Activated naive CD8-positive, alpha-beta T cell treated with anti-CD3 and anti-CD28 coated beads for 36 hours (primary cell): Measurements from ENCODE around the gene LCN12. TPM values are rescaled to one million over a fixed set of nuclear protein-coding genes. Genes with fewer than 3 reads are reported as not detected.
A peak's percentile ranks its signal among the peaks of the same experiment; 100 is the strongest.

Experiments
- DNase-seq: peaks from one replicate; pipeline ENCODE4 v3.0.0; 2021
- H3K27ac Mint-ChIP-seq: one replicate; pipeline ENCODE4 v1.8.0; 2022; ENCODE audit warnings: mild to moderate bottlenecking, moderate library complexity, mixed read lengths
- H3K27me3 Mint-ChIP-seq: one replicate; pipeline ENCODE4 v1.8.0; 2022; ENCODE audit warnings: mild to moderate bottlenecking, mixed read lengths
- H3K36me3 Mint-ChIP-seq: one replicate; pipeline ENCODE4 v1.8.0; 2021; ENCODE audit warnings: mild to moderate bottlenecking, mixed read lengths
- H3K4me1 Mint-ChIP-seq: one replicate; pipeline ENCODE4 v1.8.0; 2021; ENCODE audit warnings: mixed read lengths
- H3K4me3 Mint-ChIP-seq: one replicate; pipeline ENCODE4 v1.8.0; 2022; ENCODE audit warnings: mild to moderate bottlenecking, moderate library complexity, mixed read lengths
- H3K9me3 Mint-ChIP-seq: one replicate; pipeline ENCODE4 v1.8.0; 2022; ENCODE audit warnings: mixed read lengths
- total RNA-seq, 2 experiments: library from RNA; stranded (reverse); gene quantifications; one replicate each; pipeline ENCODE4 v1.2.3, GENCODE V29; 2021

Gene LCN12
- total RNA-seq, 2 experiments from 2014 or later: 0.84 to 1.2 TPM

DNA sequence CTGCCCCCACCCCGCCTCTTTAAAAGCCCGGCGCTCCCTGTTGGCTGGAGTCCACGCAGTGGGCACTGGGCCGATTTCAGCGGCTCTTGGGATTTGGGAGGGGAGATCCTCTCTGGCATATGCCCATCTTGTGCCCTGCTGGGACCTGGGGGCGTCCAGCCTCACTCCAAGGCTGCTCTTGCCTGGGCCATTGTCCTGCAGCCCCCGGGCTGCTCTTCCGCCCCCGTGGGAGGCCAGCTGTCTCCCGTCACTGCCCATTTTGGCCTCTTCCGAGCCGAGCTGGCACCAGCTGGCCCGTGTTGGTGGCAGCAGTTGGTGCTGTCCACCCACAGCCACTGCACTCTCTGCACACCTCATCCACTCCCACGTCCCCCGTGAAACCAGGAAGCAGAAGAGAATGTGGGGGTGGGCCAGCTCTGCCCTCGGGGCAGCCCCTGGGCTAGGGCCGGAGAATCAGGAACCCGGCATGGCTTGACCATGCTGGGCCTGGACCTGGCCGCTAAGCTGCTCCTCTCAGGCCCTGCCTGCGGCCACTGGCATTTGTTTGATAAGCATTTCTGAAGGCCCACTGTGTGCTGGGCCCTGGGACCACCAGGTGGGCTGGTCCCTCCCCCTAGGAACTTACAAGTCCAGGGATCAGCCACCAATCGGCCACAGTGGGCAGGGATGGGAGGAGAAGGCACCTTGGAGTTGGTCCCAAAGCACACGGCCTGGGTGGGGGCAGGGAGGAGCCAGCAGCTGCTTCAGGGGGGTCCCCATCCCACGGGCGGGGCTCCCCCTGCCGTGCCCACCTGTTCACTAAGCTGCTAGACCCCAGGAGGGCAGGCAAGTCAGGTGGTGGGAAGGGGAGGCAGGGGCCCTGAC, 4.8 kb upstream of the LCN12 start:
- no peaks in the 10 kb centered on the region for H3K36me3 Mint-ChIP-seq
- no peak for DNase-seq
- no peaks in the 10 kb centered on the region for H3K9me3 Mint-ChIP-seq
- H3K4me3 Mint-ChIP-seq: no peak overlapping the region
- H3K4me1 Mint-ChIP-seq: peaks cover 6% of the 10 kb centered on the region
- H3K27ac Mint-ChIP-seq: no peak overlapping the region
- no peaks in the 10 kb centered on the region for H3K27me3 Mint-ChIP-seq

DNA sequence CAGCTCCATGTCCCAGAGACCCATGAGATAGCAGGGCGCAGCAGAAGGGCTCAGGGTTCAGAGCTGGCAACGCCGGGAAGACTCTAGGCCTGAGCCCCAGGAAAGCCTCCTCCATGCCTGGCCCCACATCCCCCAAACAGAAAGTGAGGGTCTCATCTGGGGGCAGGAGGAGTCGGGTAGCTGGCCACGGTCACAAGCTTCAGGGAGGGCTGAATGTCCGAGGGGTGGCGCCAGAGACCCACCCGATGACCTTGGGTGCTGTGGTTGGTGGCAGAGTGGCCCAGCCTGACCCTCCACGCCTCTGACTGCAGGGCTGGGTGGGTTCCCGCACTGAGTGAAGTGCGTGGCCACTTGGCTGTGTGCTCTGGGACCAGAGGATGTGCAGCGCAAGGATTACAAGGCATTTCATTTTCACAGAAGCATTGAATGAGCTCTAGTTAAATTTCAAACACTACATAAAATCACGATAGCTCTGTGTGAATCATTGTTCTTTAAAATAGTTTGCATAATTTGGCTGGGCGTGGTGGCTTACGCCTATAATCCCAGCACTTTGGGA, 4.0 kb upstream of the LCN12 start:
- H3K4me3 Mint-ChIP-seq: peak overlapping the region; percentile 22

DNA sequence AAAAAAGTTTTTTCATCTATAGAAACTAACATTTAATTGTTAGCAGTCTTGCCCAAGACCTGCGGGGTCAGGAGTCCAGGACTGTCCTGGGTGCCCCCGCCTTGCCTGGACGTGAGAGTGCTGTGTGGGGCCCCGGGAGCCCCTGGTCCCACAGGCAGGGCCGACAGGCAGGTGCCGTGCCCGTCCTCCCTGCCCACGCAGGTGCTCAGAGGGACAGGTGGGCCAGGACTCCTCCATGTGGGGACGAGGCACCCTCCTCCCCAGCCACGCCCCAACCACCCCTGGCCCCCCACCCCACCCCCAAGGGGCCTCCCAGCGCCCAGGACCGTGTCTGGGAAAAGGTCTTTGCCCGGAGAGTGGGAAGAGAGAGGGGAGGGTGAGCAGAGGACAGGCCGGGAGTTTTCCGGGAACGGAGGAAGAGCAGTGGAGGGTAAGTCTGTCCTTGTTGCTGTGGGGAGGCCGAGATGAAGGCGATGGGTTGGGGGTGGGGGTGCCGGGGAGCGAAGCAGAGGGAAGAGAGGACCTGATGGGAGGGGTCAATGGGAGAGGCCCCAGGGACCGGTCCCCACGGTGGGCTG, 2.7 kb upstream of the LCN12 start:
- DNase-seq: no peak
- no peaks in the 10 kb centered on the region for H3K9me3 Mint-ChIP-seq
- no peaks in the 10 kb centered on the region for H3K36me3 Mint-ChIP-seq
- peak overlapping the region; percentile 84 for H3K4me3 Mint-ChIP-seq
- peaks cover 6% of the 10 kb centered on the region for H3K4me1 Mint-ChIP-seq
- H3K27ac Mint-ChIP-seq: peak overlapping the region; percentile 82
- H3K27me3 Mint-ChIP-seq: no peaks in the 10 kb centered on the region

More for the DNA sequence above, 4.0 kb upstream of the LCN12 start:
- H3K9me3 Mint-ChIP-seq: no peaks in the 10 kb centered on the region
- H3K4me1 Mint-ChIP-seq: peaks cover 6% of the 10 kb centered on the region
- no peaks in the 10 kb centered on the region for H3K27me3 Mint-ChIP-seq
- no peak overlapping the region for H3K27ac Mint-ChIP-seq
- H3K36me3 Mint-ChIP-seq: no peaks in the 10 kb centered on the region
- no peak for DNase-seq

DNA sequence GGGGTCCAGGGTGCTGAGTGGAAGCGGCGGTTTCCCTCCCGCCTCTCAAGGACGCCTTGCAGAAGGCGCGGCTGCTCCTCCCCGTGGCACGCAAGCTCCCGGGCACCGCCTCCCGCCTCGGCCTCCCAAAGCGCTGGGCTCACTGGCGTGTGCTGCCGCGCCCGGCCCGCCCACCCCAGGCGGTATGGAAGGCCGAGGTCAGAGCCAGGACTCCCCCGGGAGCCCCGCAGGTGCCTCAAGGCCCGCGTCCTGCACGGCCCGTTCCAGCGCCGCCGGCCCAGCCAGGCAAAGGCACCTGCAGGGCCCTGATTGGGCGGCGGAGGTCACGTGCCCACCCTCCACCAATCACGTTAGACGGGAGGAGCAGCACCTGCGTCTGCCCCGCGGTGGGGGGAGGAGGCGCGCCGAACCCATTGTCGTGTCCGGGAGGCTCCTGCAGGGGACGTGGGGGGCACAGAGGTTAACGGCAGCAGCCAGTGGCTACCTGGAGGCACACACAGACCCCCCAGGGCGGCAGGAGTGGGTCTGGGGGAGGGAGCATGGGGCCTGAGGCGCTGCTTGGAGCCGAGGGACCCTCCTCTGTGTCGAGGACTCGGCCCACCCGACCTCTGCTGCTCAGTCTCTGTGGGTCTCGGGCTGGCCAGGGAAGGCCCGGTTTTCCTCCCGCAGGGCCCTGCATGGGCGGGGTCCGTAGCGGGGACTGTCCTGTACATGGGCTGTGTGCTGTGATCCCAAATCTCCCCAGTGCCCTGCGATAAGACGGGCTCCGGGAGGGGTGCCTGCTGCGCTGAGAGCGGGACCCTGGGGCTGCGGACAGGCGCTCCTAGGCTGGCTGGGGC, 2.0 kb upstream of the LCN12 start:
- no peaks in the 10 kb centered on the region for H3K27me3 Mint-ChIP-seq
- peak overlapping the region; percentile 82 for H3K27ac Mint-ChIP-seq
- peak; percentile 95 for DNase-seq
- no peaks in the 10 kb centered on the region for H3K36me3 Mint-ChIP-seq
- H3K9me3 Mint-ChIP-seq: no peaks in the 10 kb centered on the region
- peak overlapping the region; percentile 84 for H3K4me3 Mint-ChIP-seq
- H3K4me1 Mint-ChIP-seq: peaks cover 3% of the 10 kb centered on the region

DNA sequence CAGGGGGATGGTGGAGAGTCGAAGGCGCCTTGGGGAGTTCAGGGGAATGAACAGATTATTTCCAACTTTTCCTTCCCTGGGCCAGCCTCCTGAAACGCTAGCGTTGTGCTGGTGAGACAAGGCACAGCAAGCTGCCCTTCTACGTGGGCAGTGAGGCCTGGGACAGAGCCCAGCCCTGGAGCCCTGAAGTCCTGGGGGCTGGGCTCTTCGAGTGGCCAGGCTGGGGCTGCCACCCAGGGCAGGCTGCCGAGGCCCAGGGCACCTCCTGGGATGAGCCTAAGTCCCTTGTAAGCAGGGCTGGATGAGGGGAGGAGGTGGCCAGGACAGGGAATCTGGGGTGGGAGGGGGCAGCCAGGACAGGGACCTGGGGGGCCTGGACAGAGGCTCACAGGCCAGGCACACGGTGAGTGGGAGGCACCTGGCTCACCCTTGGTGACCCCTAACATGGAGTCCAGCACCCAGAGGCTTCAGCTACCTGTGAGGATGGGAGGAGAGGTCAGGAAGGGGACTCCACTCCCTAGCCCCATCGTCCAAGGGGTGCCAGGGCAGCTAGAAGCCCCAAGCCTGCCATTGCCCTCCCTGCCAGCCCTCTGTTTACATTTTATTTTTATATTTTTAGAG, 1.3 kb upstream of the LCN12 start:
- peaks cover 3% of the 10 kb centered on the region for H3K4me1 Mint-ChIP-seq
- H3K27me3 Mint-ChIP-seq: no peaks in the 10 kb centered on the region
- no peaks in the 10 kb centered on the region for H3K36me3 Mint-ChIP-seq
- no peaks in the 10 kb centered on the region for H3K9me3 Mint-ChIP-seq
- no peak for DNase-seq
- H3K27ac Mint-ChIP-seq: peak overlapping the region; percentile 79
- peak overlapping the region; percentile 79 for H3K4me3 Mint-ChIP-seq

DNA sequence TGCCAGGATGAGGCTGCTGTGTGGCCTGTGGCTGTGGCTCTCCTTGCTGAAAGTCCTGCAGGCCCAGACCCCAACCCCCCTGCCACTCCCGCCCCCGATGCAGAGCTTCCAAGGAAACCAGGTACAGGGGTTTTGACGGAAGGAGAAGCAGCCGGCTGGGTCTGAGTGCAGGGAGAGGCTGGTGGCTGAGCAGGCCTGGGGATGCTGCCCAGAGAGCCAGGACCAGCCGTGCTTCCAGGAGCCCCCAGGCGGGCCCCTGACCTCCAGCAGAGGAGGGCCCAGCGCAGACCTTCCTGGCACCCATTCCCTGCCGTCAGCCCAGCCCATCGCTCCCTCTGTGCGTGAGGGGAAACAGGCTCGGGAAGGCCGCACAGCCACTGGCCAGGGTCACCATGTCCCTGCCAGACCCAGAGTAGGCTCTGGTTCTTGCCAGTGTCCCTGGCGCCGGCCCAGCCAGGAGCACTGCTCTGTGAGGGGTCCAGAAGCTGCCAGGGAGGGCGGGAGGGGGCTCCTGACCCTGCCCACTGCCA, 313 bp downstream of the LCN12 start:
- peaks cover 3% of the 10 kb centered on the region for H3K4me1 Mint-ChIP-seq

DNA sequence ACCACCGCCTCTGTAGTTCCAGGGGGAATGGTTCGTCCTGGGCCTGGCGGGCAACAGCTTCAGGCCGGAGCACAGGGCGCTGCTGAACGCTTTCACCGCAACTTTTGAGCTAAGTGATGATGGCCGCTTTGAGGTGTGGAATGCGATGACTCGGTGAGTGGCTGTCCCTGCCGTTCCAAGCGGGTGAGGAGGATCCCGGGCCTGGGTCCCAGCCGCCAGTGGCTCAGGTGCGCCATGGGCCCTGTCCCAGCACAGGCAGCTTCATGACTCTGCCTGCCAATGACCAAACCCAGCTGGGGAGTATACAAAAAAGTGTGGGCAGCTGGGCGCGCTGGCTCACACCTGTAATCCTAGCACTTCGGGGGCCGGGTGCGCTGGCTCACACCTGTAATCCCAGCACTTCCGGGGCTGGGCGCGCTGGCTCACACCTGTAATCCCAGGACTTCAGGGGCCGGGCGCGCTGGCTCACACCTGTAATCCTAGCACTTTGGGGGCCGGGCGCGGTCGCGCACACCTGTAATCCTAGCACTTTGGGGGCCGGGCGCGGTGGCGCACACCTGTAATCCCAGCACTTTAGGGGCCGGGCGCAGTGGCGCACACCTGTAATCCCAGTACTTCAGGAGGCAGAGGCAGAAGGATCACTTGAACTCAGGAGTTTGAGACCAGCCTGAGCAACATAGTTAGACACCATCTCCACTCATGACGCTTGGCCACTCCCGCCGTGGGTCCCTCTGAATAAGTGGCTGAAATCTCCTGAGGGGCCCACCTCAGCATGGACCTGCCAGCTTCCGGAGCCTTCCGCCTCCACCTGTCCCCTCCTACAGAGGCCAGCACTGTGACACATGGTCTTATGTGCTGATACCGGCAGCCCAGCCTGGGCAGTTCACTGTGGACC, 1.1 kb downstream of the LCN12 start:
- no peak overlapping the region for H3K4me3 Mint-ChIP-seq
- peaks cover 3% of the 10 kb centered on the region for H3K36me3 Mint-ChIP-seq
- H3K27ac Mint-ChIP-seq: no peak overlapping the region
- H3K4me1 Mint-ChIP-seq: peaks cover 3% of the 10 kb centered on the region
- no peak for DNase-seq
- no peaks in the 10 kb centered on the region for H3K9me3 Mint-ChIP-seq
- no peaks in the 10 kb centered on the region for H3K27me3 Mint-ChIP-seq

More for the DNA sequence above, 313 bp downstream of the LCN12 start:
- Mint-ChIP-seq H3K4me3 (no peak overlapping the region), H3K27ac (no peak overlapping the region), H3K36me3 (peaks cover 3% of the 10 kb centered on the region), H3K9me3 (no peaks in the 10 kb centered on the region), H3K27me3 (no peaks in the 10 kb centered on the region)
- no peak for DNase-seq

DNA sequence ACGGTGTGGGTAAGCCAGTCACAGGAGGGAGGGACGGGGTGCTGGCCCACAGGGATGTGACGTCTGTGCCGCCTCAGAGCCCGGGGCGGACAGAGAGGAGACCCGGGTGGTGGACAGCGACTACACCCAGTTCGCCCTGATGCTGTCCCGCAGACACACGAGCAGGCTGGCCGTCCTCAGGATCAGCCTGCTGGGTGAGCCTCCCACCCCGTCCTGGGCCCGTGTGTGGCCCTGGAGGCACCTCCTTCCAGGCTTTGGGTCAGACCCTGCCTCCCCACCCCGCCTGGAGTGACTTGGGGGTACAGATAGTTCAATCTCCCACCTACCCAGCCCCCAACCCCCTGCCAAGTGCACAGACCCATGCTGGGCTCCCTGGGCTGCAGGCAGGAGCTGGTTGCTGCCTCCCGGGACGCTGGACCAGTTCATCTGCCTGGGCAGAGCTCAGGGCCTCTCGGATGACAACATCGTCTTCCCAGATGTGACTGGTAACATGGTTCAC, 1.7 kb downstream of the LCN12 start:
- Mint-ChIP-seq H3K4me1 (peaks cover 3% of the 10 kb centered on the region), H3K27ac (no peak overlapping the region)

DNA sequence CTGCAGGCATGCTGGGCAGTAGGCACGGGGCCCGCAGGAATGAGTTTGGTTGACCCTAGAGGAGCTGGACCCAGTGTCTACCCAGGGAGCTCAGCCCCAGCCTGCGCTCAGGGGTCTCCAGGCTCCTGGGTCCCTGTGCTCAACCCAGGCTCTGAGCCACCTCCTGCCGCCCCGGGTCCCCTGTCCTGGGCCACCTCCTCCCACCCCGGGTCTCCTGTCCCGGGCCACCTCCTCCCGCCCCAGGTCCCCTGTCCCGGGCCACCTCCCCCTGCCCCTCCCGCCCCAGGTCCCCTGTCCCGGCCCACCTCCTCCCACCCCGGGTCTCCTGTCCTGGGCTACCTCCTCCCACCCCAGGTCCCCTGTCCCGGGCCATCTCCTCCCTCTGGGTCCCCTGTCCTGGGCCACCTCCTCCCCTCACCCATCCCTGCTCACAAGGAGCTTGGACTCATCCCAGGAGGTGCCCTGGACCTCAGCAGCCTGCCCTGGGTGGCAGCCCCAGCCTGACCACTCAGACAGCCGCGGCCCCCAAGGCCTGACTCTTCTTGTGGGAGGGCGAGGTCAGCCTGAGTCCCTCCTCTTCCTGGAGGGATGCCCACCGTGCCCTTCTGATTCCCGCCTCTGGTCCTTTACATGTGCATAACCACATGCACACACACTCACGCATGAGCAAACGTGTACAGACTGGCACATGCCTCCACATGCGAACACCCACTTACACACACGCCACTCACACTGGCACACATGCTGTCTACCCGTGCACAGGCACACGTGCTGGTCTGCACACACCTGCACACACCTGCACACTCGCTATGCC, 2.4 kb downstream of the LCN12 start:
- peaks cover 3% of the 10 kb centered on the region for H3K36me3 Mint-ChIP-seq
- no peak overlapping the region for H3K27ac Mint-ChIP-seq
- DNase-seq: no peak
- H3K4me3 Mint-ChIP-seq: no peak overlapping the region
- no peaks in the 10 kb centered on the region for H3K9me3 Mint-ChIP-seq
- H3K27me3 Mint-ChIP-seq: no peaks in the 10 kb centered on the region
- H3K4me1 Mint-ChIP-seq: no peaks in the 10 kb centered on the region

More for the DNA sequence above, 1.7 kb downstream of the LCN12 start:
- no peaks in the 10 kb centered on the region for H3K27me3 Mint-ChIP-seq
- no peaks in the 10 kb centered on the region for H3K9me3 Mint-ChIP-seq
- DNase-seq: no peak
- peaks cover 3% of the 10 kb centered on the region for H3K36me3 Mint-ChIP-seq
- H3K4me3 Mint-ChIP-seq: no peak overlapping the region

DNA sequence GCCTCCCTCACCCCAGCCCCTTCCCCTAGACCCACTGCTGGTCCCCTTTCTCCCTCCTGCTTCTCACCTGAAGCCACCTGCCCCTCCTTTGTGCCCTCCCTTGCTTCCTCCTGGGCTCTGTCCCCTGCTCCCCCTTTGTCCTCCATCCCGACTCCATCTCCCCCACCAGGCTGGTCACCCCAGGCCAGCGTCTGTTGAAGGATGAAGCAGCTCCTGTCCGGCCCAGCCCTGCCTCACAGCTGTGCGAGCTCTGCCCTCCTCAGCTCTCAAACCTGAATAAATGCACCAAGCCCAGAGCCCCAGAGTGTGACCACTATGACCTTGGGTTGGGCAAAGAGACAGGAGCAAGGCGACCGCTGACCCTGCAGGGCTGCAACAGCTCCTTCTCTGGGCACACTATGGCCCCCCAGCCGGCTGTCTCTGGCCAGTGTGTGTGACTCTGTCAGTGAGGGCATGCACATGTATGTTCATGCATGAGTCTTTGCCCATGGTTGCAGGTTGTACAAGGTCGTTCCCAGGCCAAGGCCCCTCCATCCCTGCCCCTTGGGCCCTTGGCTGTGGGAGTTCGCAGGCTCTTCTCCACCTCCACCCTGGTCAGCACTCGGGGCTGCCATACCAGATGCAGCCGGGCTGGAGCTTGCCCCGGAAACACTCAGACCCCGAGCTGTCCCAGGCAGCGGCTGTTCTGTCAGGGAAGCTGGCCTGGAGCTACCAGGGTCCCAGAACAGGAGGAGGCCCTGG, 3.3 kb downstream of the LCN12 start:
- H3K27me3 Mint-ChIP-seq: no peaks in the 10 kb centered on the region
- H3K9me3 Mint-ChIP-seq: no peaks in the 10 kb centered on the region
- peaks cover 3% of the 10 kb centered on the region for H3K36me3 Mint-ChIP-seq
- H3K4me1 Mint-ChIP-seq: peaks cover 5% of the 10 kb centered on the region
- no peak overlapping the region for H3K4me3 Mint-ChIP-seq
- DNase-seq: no peak
- H3K27ac Mint-ChIP-seq: no peak overlapping the region

DNA sequence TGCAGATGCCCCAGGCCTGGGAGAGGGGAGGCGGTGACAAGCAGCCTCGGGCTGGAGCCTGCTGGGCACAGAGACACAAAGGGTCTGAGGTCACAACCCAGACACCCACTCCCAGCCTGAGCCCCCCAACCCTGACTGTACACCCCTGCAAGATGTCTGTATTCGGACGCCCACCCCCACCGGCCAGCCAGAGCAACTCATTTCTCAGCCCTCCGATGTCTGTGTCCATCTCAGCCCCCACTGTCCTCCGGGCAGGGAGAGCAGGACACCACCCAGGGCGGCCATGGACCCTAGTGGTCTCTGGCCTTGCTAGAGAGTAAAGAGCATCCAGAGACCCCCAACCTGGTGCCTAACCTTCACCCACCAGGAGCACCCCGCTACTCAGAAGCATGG, 3.9 kb downstream of the LCN12 start:
- H3K27me3 Mint-ChIP-seq: no peaks in the 10 kb centered on the region
- DNase-seq: no peak
- H3K4me1 Mint-ChIP-seq: peaks cover 5% of the 10 kb centered on the region
- H3K27ac Mint-ChIP-seq: no peak overlapping the region
- no peaks in the 10 kb centered on the region for H3K9me3 Mint-ChIP-seq
- no peak overlapping the region for H3K4me3 Mint-ChIP-seq
- H3K36me3 Mint-ChIP-seq: peaks cover 3% of the 10 kb centered on the region

DNA sequence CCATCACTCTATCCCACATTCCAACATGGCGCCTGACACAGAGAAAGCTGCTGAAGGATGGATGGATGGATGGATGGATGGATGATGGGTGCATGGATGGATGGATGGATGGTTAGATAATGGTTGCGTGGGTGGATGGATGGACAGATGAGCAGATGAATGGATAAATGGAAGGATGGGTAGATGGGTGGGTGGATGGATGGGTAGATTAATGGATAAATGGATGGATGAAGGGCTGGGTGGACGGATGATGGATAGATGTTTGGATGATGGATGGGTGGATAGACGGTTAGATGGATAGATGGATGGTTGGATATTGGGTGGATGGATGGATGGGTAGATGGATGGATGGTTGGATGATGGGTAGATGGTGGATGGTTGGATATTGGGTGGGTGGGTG, 4.5 kb downstream of the LCN12 start:
- Mint-ChIP-seq H3K9me3 (no peaks in the 10 kb centered on the region), H3K27ac (no peak overlapping the region), H3K36me3 (peaks cover 3% of the 10 kb centered on the region), H3K27me3 (no peaks in the 10 kb centered on the region), H3K4me1 (peaks cover 5% of the 10 kb centered on the region), H3K4me3 (no peak overlapping the region)
- DNase-seq: no peak
